ENCODE results near the gene BANP.
A peak's percentile ranks its signal among the peaks of the same experiment; 100 is the strongest.
"Not testable (repeated sequence)": the region's sequence is repeated elsewhere in the genome, so short reads cannot be mapped to it uniquely, and the experiment has no call there.

BANP gene

GRCh38 chr16:87926246-87927194 is 24.7 kb upstream of the BANP start:
- DNase-seq, result peak; percentile 87

GRCh38 chr16:87927195-87927562 is 24.1 kb upstream of the BANP start:
- no peak for DNase-seq

GRCh38 chr16:87929986-87930385 is 21.2 kb upstream of the BANP start:
- DNase-seq, result no peak

GRCh38 chr16:87930456-87930855 is 20.8 kb upstream of the BANP start:
- no peak for DNase-seq

- peak; percentile 26 for DNase-seq
These were observed 19.7 kb upstream of the BANP start for GRCh38 chr16:87931504-87931903.

GRCh38 chr16:87932475-87933139 is 18.6 kb upstream of the BANP start:
- DNase-seq, result not testable (repeated sequence)

GRCh38 chr16:87933140-87933495 is 18.1 kb upstream of the BANP start:
- DNase-seq, result no peak

- DNase-seq, result not testable (repeated sequence)
These were observed 16.3 kb upstream of the BANP start for GRCh38 chr16:87934752-87935425.

GRCh38 chr16:87936016-87936374 is 15.2 kb upstream of the BANP start:
- not testable (repeated sequence) for DNase-seq

- DNase-seq, result no peak
These were observed 14.6 kb upstream of the BANP start, which contains the start of gene CA5A for GRCh38 chr16:87936375-87937230. CA5A (minus strand) TSS chr16:87936529; CDS start chr16:87936450, 79 bp downstream.

- DNase-seq, result not testable (repeated sequence)
These were observed 14.0 kb upstream of the BANP start for GRCh38 chr16:87937231-87937542.

GRCh38 chr16:87938412-87938949 is 12.8 kb upstream of the BANP start:
- peak; percentile 17 for DNase-seq

GRCh38 chr16:87939562-87940423 is 11.4 kb upstream of the BANP start:
- no peak for DNase-seq

GRCh38 chr16:87942680-87943079 is 8.6 kb upstream of the BANP start:
- no peak for DNase-seq

GRCh38 chr16:87945351-87946042 is 5.7 kb upstream of the BANP start:
- no peak for DNase-seq

- no peak for DNase-seq
These were observed 4.5 kb upstream of the BANP start for GRCh38 chr16:87946596-87947347.

- no peak for DNase-seq
These were observed 3.7 kb upstream of the BANP start for GRCh38 chr16:87947356-87948118.

GRCh38 chr16:87948119-87948545 is 3.1 kb upstream of the BANP start:
- DNase-seq, result peak; percentile 82

- DNase-seq, result no peak
These were observed 2.5 kb upstream of the BANP start for GRCh38 chr16:87948735-87949070.

Measured in suppressor macrophage treated with lipopolysaccharide for 4 hours (primary cell).